Progenitor cell of endocrine pancreas (in vitro differentiated cells): ENCODE data around the gene MTMR12. TPM values are rescaled to one million over a fixed set of nuclear protein-coding genes. Genes with fewer than 3 reads are reported as not detected.

ENCODE experiments used
- DNase-seq: peaks from one replicate; pipeline ENCODE4 v3.0.0; 2021; ENCODE audit warnings: low spot score; ENCODE audit not compliant: unreplicated experiment
- H3K27ac Mint-ChIP-seq: 2 replicates; pipeline ENCODE4 v1.8.0; 2021; ENCODE audit warnings: mild to moderate bottlenecking, moderate library complexity, mixed read lengths
- H3K27me3 Mint-ChIP-seq: 2 replicates; pipeline ENCODE4 v1.8.0; 2021; ENCODE audit warnings: mixed read lengths
- H3K36me3 Mint-ChIP-seq: 2 replicates; pipeline ENCODE4 v1.8.0; 2022; ENCODE audit warnings: mixed read lengths; ENCODE audit not compliant: insufficient read depth
- H3K4me1 Mint-ChIP-seq: 2 replicates; pipeline ENCODE4 v1.8.0; 2021; ENCODE audit warnings: low read depth, mixed read lengths
- H3K4me3 Mint-ChIP-seq: 2 replicates; pipeline ENCODE4 v1.8.0; 2021; ENCODE audit warnings: low read depth, mild to moderate bottlenecking, moderate library complexity, mixed read lengths
- H3K9me3 Mint-ChIP-seq: 2 replicates; pipeline ENCODE4 v1.8.0; 2021; ENCODE audit warnings: low read depth, mixed read lengths
- CTCF ChIP-seq: fragments of 200-600 bp; sonication (generic); IDR thresholded peaks from one replicate; pipeline ENCODE4 v1.5.0; 2021; ENCODE audit warnings: antibody characterized with exemption, mild to moderate bottlenecking; ENCODE audit not compliant: unreplicated experiment
- total RNA-seq: library from RNA; stranded (reverse); gene quantifications from 2 replicates; pipeline ENCODE4 v1.2.1, GENCODE V29; 2021

MTMR12 gene
- total RNA-seq, 1 donor from 2014 or later: 30.6 TPM

- no peaks in the 10 kb centered on the region for H3K36me3 Mint-ChIP-seq
Observed at GRCh38 chr5:32197032-32197431, 115.7 kb downstream of the MTMR12 start.

GRCh38 chr5:32195265-32195664 lies 117.5 kb downstream of the MTMR12 start:
- DNase-seq: no peak
- Mint-ChIP-seq H3K36me3 (no peaks in the 10 kb centered on the region), H3K4me3 (no peak overlapping the region), H3K9me3 (no peaks in the 10 kb centered on the region), H3K27ac (no peak overlapping the region), H3K27me3 (no peaks in the 10 kb centered on the region), H3K4me1 (no peaks in the 10 kb centered on the region)
- no peak for TF ChIP-seq CTCF

More at GRCh38 chr5:32197032-32197431, 115.7 kb downstream of the MTMR12 start:
- Mint-ChIP-seq H3K9me3 (no peaks in the 10 kb centered on the region), H3K27ac (no peak overlapping the region), H3K27me3 (no peaks in the 10 kb centered on the region), H3K4me1 (peaks cover 1% of the 10 kb centered on the region), H3K4me3 (no peak overlapping the region)
- no peak for DNase-seq
- no peak for TF ChIP-seq CTCF

- no peaks in the 10 kb centered on the region for H3K27me3 Mint-ChIP-seq
- H3K36me3 Mint-ChIP-seq: peaks cover 1% of the 10 kb centered on the region
- peak overlapping the region; percentile 10 for H3K27ac Mint-ChIP-seq
- no peak for DNase-seq
- TF ChIP-seq CTCF: no peak
- H3K4me3 Mint-ChIP-seq: no peak overlapping the region
- no peaks in the 10 kb centered on the region for H3K9me3 Mint-ChIP-seq
- no peaks in the 10 kb centered on the region for H3K4me1 Mint-ChIP-seq
Observed at GRCh38 chr5:32193591-32193990, 119.1 kb downstream of the MTMR12 start.

GRCh38 chr5:32190095-32190494 lies 122.6 kb downstream of the MTMR12 start:
- H3K9me3 Mint-ChIP-seq: no peaks in the 10 kb centered on the region
- peaks cover 2% of the 10 kb centered on the region for H3K36me3 Mint-ChIP-seq
- no peak overlapping the region for H3K27ac Mint-ChIP-seq
- H3K27me3 Mint-ChIP-seq: no peaks in the 10 kb centered on the region
- no peak overlapping the region for H3K4me3 Mint-ChIP-seq
- H3K4me1 Mint-ChIP-seq: no peaks in the 10 kb centered on the region
- DNase-seq: no peak
- TF ChIP-seq CTCF: no peak

GRCh38 chr5:32187675-32188074 lies 125.1 kb downstream of the MTMR12 start:
- Mint-ChIP-seq H3K27me3 (no peaks in the 10 kb centered on the region), H3K4me1 (no peaks in the 10 kb centered on the region), H3K9me3 (no peaks in the 10 kb centered on the region), H3K4me3 (no peak overlapping the region), H3K27ac (no peak overlapping the region), H3K36me3 (peaks cover 2% of the 10 kb centered on the region)
- no peak for TF ChIP-seq CTCF
- no peak for DNase-seq
